SK-N-SH (cell line): ENCODE results near the gene CENPP. TPM values are rescaled to one million over a fixed set of nuclear protein-coding genes. Genes with fewer than 3 reads are reported as not detected.

Experiments
- CTCF ChIA-PET: fragments of 300-600, 350-600 bp; formaldehyde crosslinking; extraction: SDS; loops from one replicate; lab custom pipeline; 2021; lab: Yijun Ruan, JAX
- POLR2A ChIA-PET: fragments of 350-600 bp; sonication (Branson Sonifier 250); formaldehyde crosslinking; extraction: SDS; loops from one replicate; lab custom pipeline; 2020; ENCODE audit warnings: antibody characterized with exemption, inconsistent platforms; lab: Yijun Ruan, JAX
- DNase-seq: peaks from one replicate; pipeline ENCODE4 v3.0.0; 2012
- H2AFZ ChIP-seq: fragments of 200-600 bp; sonication (generic); 2 replicates; pipeline ENCODE4 v1.8.1; 2016; ENCODE audit warnings: antibody characterized with exemption, mild to moderate bottlenecking, low read depth
- H3F3A ChIP-seq: fragments of 200-600 bp; sonication (generic); replicated peaks from 2 replicates; pipeline ENCODE3; 2016; ENCODE audit warnings: antibody characterized with exemption, mild to moderate bottlenecking; ENCODE audit not compliant: insufficient read depth
- H3K27ac ChIP-seq, 2 experiments: fragments of 200-500 bp in 1 of 2; fragments of 200-600 bp in 1 of 2; sonication (Bioruptor generic) in 1 of 2; sonication (generic), shearing (Covaris generic) in 1 of 2; 2 replicates each; pipeline versions ENCODE4 v1.5.1 to v1.6.1; 2014 to 2016; ENCODE audit warnings: low read depth in 2 of 2, inconsistent platforms in 1 of 2, low read length in 1 of 2, mild to moderate bottlenecking in 1 of 2, mixed read lengths in 1 of 2
- H3K27me3 ChIP-seq: fragments of 200-600 bp; sonication (generic), shearing (Covaris generic); 2 replicates; pipeline ENCODE4 v1.6.1; 2016; ENCODE audit warnings: mixed run types; ENCODE audit not compliant: insufficient read depth
- H3K36me3 ChIP-seq, 2 experiments: fragments of 200-500 bp in 1 of 2; fragments of 200-600 bp in 1 of 2; sonication (Bioruptor generic) in 1 of 2; sonication (generic) in 1 of 2; replicated peaks in 1 of 2; 2 replicates each; pipeline versions ENCODE3 to v1.5.1; 2014 to 2016; ENCODE audit warnings: low read length in 1 of 2, mild to moderate bottlenecking in 1 of 2; ENCODE audit not compliant: insufficient read depth in 2 of 2, control insufficient read depth in 1 of 2
- H3K4me1 ChIP-seq, 2 experiments: fragments of 200-500 bp in 1 of 2; fragments of 200-600 bp in 1 of 2; sonication (Bioruptor generic) in 1 of 2; sonication (generic), shearing (Covaris generic) in 1 of 2; 2 replicates each; pipeline versions ENCODE4 v1.5.1 to v1.6.1; 2014 to 2016; ENCODE audit warnings: low read depth in 1 of 2, low read length in 1 of 2, mixed run types in 1 of 2; ENCODE audit not compliant: insufficient read depth in 2 of 2, control insufficient read depth in 1 of 2
- H3K4me2 ChIP-seq: fragments of 200-600 bp; sonication (generic), shearing (Covaris generic); 2 replicates; pipeline ENCODE4 v1.6.1; 2017; ENCODE audit warnings: mixed run types
- H3K4me3 ChIP-seq, 2 experiments: fragments of 200-500 bp in 1 of 2; fragments of 200-600 bp in 1 of 2; sonication (Bioruptor generic) in 1 of 2; sonication (generic), shearing (Covaris generic) in 1 of 2; 2 replicates each; pipeline versions ENCODE4 v1.5.1 to v1.8.1; 2014 to 2016; ENCODE audit warnings: low read depth in 2 of 2, inconsistent platforms in 1 of 2, low read length in 1 of 2, mild to moderate bottlenecking in 1 of 2, mixed read lengths in 1 of 2, moderate library complexity in 1 of 2
- H3K79me2 ChIP-seq: fragments of 200-600 bp; sonication (generic); 2 replicates; pipeline ENCODE4 v1.8.1; 2017; ENCODE audit warnings: mild to moderate bottlenecking; ENCODE audit not compliant: insufficient read depth
- H3K9ac ChIP-seq: fragments of 200-600 bp; sonication (generic); 2 replicates; pipeline ENCODE4 v1.6.1; 2017; ENCODE audit warnings: mixed run types
- H3K9me2 ChIP-seq: fragments of 200-600 bp; sonication (generic); 2 replicates; pipeline ENCODE4 v1.6.1; 2017; ENCODE audit warnings: mixed run types
- H3K9me3 ChIP-seq: fragments of 200-600 bp; sonication (generic); 2 replicates; pipeline ENCODE4 v1.6.1; 2017; ENCODE audit warnings: mixed run types, mild to moderate bottlenecking, moderate library complexity
- H4K20me1 ChIP-seq: fragments of 200-600 bp; sonication (generic); 2 replicates; pipeline ENCODE4 v1.6.1; 2017; ENCODE audit warnings: mild to moderate bottlenecking, mixed run types; ENCODE audit not compliant: insufficient read depth
- EP300 ChIP-seq, 2 experiments: IDR thresholded peaks; 2 replicates each; pipeline versions ENCODE4 v1.4.0 to v1.6.1; 2012; ENCODE audit warnings: borderline replicate concordance in 1 of 2, low read depth in 1 of 2, low read length in 1 of 2
- FOSL2 ChIP-seq: IDR thresholded peaks from 2 replicates; pipeline ENCODE4 v1.4.0; 2012; ENCODE audit warnings: low read depth, mild to moderate bottlenecking, moderate library complexity, borderline replicate concordance
- JUND ChIP-seq: IDR thresholded peaks from 2 replicates; pipeline ENCODE4 v1.4.0; 2012
- MXI1 ChIP-seq: IDR thresholded peaks from 2 replicates; pipeline ENCODE4 v1.6.1; 2012; ENCODE audit warnings: mild to moderate bottlenecking, low read depth, low read length, improper control_type of control experiment
- NFIC ChIP-seq: IDR thresholded peaks from 2 replicates; pipeline ENCODE4 v1.4.0; 2012; ENCODE audit warnings: borderline replicate concordance
- TCF12 ChIP-seq: IDR thresholded peaks from 2 replicates; pipeline ENCODE4 v1.4.0; 2012
- TEAD4 ChIP-seq: IDR thresholded peaks from 2 replicates; pipeline ENCODE4 v1.4.0; 2012; ENCODE audit warnings: mild to moderate bottlenecking, borderline replicate concordance; ENCODE audit not compliant: insufficient read depth
- WGBS: methylation state at CpG from one replicate; pipeline ENCODE4 v1.1.6; 2017; ENCODE audit warnings: low lambda C conversion rate; 5-methylcytosine and 5-hydroxymethylcytosine counted together
- polyA plus RNA-seq, 3 experiments: library from polyadenylated mRNA; depleted of rRNA; stranded (reverse); fragments of >200 nt; gene quantifications; 2 replicates each; pipeline ENCODE4 v1.2.3, GENCODE V29; 2012
- TF ChIP-seq, protein P1 (sequence below): IDR thresholded peaks from 2 replicates; pipeline ENCODE4 v1.6.1; 2012; ENCODE audit warnings: mild to moderate bottlenecking, low read depth, low read length, moderate library complexity
- TF ChIP-seq, protein P2 (sequence below): IDR thresholded peaks from 2 replicates; pipeline ENCODE4; 2012
- TF ChIP-seq, protein P3 (sequence below): fragments of 150-350 bp; IDR thresholded peaks from 2 replicates; pipeline ENCODE4 v1.6.1; 2017; ENCODE audit warnings: antibody characterized with exemption, low read length, low read depth, borderline replicate concordance

CENPP gene
- polyA plus RNA-seq, 1 of the 3 experiments (the other 2 are of a cell fraction): 1.3 TPM

DNA sequence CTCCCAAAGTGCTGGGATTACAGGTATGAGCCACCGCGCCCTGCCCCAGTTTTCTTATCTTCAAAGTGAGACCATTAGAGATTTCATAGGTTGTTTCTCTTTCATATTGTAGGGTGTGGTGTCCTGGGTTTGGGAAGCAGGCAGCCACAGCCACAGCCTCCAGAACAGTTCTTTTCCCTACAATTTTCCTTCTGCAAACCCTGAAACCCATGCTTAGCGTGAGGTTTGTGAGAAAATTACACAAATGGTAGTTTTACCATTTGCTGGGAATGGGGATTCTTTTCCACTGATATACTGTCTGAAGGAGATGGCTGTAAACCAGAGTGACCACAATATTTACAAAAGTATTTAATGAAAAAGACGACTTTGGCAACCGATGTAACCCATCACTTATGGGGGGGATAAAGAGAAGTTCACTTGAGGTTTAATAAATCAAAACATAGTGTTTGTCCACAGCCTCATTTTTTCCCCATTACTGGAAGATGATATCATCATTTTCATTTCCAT, 236.8 kb downstream of the CENPP start:
- no peaks in the 10 kb centered on the region for H3F3A ChIP-seq
- H4K20me1 ChIP-seq: no peaks in the 10 kb centered on the region
- peak overlapping the region in 1 of 2 experiments; percentile 2; a peak in 1 of 4 replicates for H3K27ac ChIP-seq
- DNase-seq: no peak
- WGBS: 77% methylated on average over 5 of the region's 5 CpGs
- H3K79me2 ChIP-seq: no peaks in the 10 kb centered on the region
- ChIA-PET POLR2A (no interaction called here), CTCF (no interaction called here)
- no peak overlapping the region for H3K4me3 ChIP-seq
- TF ChIP-seq EP300 (IDR thresholded peaks at IDR 0.05; ENCODE audit: borderline replicate concordance in 1 of 2, low read depth in 1 of 2, low read length in 1 of 2) (0 out of 4 replicates have a peak, but pooled peaks of 1 of the 2 experiments have one; percentile 52), TEAD4 (0 out of 2 replicates have a peak, but pooled peaks have one; percentile 24), NFIC (peak; percentile 70), TCF12 (peak; percentile 61; the same call in 1 of the 2 replicates), FOSL2 (no peak; the same call in 1 of the 2 replicates), JUND (peak; percentile 60; the same call in 1 of the 2 replicates), MXI1 (no peak)
- TF ChIP-seq, protein P1, sequence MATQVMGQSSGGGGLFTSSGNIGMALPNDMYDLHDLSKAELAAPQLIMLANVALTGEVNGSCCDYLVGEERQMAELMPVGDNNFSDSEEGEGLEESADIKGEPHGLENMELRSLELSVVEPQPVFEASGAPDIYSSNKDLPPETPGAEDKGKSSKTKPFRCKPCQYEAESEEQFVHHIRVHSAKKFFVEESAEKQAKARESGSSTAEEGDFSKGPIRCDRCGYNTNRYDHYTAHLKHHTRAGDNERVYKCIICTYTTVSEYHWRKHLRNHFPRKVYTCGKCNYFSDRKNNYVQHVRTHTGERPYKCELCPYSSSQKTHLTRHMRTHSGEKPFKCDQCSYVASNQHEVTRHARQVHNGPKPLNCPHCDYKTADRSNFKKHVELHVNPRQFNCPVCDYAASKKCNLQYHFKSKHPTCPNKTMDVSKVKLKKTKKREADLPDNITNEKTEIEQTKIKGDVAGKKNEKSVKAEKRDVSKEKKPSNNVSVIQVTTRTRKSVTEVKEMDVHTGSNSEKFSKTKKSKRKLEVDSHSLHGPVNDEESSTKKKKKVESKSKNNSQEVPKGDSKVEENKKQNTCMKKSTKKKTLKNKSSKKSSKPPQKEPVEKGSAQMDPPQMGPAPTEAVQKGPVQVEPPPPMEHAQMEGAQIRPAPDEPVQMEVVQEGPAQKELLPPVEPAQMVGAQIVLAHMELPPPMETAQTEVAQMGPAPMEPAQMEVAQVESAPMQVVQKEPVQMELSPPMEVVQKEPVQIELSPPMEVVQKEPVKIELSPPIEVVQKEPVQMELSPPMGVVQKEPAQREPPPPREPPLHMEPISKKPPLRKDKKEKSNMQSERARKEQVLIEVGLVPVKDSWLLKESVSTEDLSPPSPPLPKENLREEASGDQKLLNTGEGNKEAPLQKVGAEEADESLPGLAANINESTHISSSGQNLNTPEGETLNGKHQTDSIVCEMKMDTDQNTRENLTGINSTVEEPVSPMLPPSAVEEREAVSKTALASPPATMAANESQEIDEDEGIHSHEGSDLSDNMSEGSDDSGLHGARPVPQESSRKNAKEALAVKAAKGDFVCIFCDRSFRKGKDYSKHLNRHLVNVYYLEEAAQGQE: no peak
- TF ChIP-seq, protein P2, sequence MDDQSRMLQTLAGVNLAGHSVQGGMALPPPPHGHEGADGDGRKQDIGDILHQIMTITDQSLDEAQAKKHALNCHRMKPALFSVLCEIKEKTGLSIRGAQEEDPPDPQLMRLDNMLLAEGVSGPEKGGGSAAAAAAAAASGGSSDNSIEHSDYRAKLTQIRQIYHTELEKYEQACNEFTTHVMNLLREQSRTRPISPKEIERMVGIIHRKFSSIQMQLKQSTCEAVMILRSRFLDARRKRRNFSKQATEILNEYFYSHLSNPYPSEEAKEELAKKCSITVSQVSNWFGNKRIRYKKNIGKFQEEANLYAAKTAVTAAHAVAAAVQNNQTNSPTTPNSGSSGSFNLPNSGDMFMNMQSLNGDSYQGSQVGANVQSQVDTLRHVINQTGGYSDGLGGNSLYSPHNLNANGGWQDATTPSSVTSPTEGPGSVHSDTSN: peak; percentile 75
- H2AFZ ChIP-seq: no peak overlapping the region
- no peaks in the 10 kb centered on the region for H3K9me3 ChIP-seq
- no peaks in the 10 kb centered on the region for H3K9me2 ChIP-seq
- H3K27me3 ChIP-seq: no peaks in the 10 kb centered on the region
- H3K9ac ChIP-seq: no peak overlapping the region
- peaks cover 0 to 22% of the 10 kb centered on the region in 2 experiments; a peak in 2 of 4 replicates for H3K4me1 ChIP-seq
- H3K36me3 ChIP-seq: no peaks in the 10 kb centered on the region
- no peak overlapping the region for H3K4me2 ChIP-seq

DNA sequence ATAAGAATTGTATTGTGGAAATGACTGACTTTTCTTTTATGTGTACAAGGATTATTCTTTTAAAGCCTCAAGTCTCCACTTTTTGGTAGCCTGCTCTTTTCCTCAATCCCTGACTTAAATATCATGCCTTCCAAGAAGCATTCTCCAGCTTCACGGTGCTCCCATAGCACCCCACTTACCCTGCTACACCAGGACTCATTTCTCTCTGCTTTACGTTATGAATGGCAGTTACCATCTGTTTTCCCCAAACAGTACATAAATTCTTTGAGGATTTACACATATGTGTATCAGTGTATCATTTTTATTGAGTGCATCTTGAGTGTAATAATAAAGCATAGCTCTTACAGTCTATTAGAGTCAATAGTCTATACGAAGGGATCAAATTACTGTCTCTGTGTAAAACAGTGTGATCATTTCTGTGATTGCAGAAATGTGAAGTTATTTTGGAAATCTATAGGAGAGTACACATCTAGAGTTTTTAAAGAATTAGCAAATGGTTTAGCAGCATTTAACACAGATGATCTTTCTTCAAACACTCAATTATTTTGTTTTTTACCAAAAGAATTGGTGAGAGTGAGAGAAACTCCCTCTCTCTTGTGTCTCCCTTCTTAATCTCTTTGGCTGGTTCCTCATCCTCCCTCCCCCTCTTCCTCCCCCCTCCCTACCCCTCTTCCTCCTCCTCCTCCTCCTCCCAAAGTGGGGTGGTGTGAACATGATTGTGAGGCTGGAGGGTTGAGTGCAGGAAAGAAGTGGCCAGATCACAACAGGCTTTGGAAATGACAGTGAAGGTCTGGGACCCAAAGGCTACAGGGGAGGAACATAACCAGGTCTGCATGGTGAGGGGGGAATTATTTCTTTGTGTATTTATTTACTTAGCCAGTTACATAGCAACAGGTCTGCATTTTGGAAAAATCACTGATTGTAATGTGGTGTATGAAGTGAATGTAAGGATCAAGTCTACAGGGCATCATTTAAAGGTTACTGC, 237.7 kb downstream of the CENPP start:
- 79% methylated on average over 3 of the region's 3 CpGs for WGBS
- no peaks in the 10 kb centered on the region for H3K27me3 ChIP-seq
- H3K9me3 ChIP-seq: no peaks in the 10 kb centered on the region
- ChIA-PET POLR2A (no interaction called here), CTCF (no interaction called here)
- H3K9me2 ChIP-seq: no peaks in the 10 kb centered on the region
- H3F3A ChIP-seq: no peaks in the 10 kb centered on the region
- H3K4me1 ChIP-seq: peaks cover 0 to 22% of the 10 kb centered on the region in 2 experiments; a peak in 2 of 4 replicates
- no peaks in the 10 kb centered on the region for H3K36me3 ChIP-seq
- H3K27ac ChIP-seq: peak overlapping the region in 1 of 2 experiments; percentile 40; a peak in 1 of 4 replicates
- H2AFZ ChIP-seq: no peak overlapping the region
- H3K4me2 ChIP-seq: no peak overlapping the region
- TF ChIP-seq, protein P3, sequence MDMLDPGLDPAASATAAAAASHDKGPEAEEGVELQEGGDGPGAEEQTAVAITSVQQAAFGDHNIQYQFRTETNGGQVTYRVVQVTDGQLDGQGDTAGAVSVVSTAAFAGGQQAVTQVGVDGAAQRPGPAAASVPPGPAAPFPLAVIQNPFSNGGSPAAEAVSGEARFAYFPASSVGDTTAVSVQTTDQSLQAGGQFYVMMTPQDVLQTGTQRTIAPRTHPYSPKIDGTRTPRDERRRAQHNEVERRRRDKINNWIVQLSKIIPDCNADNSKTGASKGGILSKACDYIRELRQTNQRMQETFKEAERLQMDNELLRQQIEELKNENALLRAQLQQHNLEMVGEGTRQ: no peak
- TF ChIP-seq TCF12: 0 out of 2 replicates have a peak, but pooled peaks have one; percentile 4
- H3K4me3 ChIP-seq: no peak overlapping the region
- no peaks in the 10 kb centered on the region for H4K20me1 ChIP-seq
- H3K79me2 ChIP-seq: no peaks in the 10 kb centered on the region
- no peak for DNase-seq
- H3K9ac ChIP-seq: no peak overlapping the region
